HG02870 (cell line): Measurements from ENCODE around the gene PEPD.
"Not testable (repeated sequence)": the region's sequence is repeated elsewhere in the genome, so short reads cannot be mapped to it uniquely, and the experiment has no call there.

ENCODE experiments used
- ATAC-seq: cut with Tn5 transposase; IDR thresholded peaks from one replicate; pipeline ENCODE4 v1.9.1; 2021; ENCODE audit warnings: mild to moderate bottlenecking, moderate library complexity; ENCODE audit not compliant: unreplicated experiment

The PEPD gene

GRCh38 chr19:33479570-33479969, 42.0 kb downstream of the PEPD start:
- ATAC-seq = not testable (repeated sequence)

GRCh38 chr19:33477781-33478180, 43.8 kb downstream of the PEPD start:
- ATAC-seq = no peak

DNA sequence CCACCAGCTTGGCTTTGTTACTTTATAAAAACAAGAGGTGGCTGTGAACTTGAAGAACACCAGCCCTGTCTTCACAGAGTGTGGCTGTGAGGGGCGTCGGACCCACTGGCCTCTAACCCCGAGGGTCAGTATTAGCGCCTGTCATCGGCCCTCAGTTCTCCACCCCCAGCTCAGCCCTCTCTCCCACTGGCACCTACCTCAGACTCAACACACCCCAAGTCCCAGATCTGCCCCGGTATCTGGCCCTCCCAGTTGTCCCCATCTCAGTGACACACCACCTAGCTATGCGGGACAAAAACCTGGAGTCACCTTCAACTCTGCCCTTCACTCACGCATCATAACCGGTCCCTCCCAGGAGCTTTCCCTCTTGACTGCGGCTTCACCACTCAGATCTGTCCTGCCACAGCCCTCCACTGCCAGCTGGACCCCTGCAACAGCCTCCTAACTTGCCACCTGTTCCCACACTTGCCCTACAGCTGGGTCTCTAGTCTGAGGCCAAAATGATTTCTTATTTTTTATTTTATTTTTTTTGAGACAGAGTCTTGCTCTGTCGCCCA, 45.4 kb downstream of the PEPD start:
- ATAC-seq = no peak

DNA sequence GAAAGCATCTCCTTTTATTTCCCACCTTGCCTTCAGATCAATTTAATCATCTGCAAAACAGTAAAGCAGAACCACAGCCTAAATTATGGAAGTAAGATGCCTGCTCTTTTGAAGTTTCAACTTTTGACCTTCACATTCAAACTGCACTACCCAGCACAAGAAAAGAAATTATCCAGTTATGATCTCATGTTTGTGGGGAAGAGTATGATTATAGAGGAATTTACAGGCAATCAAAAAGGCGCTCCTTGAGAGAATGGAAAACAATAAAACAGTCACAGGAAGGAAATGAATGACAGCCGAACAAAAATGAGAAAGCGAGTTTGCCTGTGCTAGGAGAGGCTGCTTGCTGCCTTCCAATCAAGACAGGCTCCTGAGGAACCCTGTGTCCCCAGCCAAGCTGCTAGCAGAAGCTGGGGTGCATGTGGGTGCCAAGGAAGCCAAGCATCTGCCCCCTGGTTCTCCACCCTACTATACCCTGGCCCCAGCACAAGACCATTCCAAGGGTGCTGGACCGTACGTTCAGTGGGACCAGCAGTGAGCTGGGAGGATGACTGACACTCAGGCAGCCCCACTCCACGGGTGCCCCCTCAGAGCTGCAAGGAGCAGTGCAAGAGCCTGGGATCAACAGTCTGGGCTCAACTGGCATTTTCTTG, 47.8 kb downstream of the PEPD start:
- no peak for ATAC-seq

- ATAC-seq = no peak
These were observed 48.6 kb downstream of the PEPD start for GRCh38 chr19:33472691-33473652.

DNA sequence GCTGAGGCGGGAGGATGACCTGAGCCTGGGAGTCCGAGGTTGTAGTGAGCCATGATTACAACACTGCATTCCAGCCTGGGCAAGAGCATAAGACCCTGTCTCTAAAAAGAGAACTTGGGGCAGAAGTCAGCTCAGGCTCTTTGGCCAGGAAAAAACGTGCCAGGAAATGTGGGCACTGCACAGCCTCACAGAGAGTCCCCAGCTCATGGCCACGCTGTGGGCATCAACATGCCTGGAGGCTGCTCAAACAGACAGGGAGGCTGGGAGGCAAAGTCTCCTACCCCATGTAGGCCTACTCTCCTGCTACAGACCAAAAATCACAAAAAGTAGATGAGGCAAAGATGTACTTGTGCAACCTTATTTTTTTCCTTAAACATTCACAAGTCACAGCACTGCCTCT, 49.4 kb downstream of the PEPD start:
- no peak for ATAC-seq

- ATAC-seq = no peak
These were observed 50.2 kb downstream of the PEPD start for GRCh38 chr19:33471111-33471996.

DNA sequence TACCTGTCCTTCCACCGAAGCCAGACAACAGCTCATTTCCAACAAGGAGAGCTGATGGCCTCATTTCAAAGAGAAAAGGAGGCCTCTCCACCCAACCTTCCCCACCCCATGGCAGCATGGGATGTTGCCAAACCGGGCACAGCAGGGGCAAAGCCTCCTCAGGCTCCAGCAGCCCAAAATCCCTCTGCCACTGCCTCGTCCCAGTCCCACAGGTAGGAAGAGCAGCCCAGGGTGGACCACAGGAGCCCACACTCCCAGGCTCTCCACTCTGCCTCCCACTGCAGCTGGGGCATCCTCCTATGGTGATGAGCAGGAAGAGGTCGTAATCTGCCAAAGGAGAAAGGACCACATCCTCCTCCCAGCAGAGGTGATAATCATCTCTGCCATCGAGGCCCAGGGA, 50.9 kb downstream of the PEPD start:
- ATAC-seq = no peak

DNA sequence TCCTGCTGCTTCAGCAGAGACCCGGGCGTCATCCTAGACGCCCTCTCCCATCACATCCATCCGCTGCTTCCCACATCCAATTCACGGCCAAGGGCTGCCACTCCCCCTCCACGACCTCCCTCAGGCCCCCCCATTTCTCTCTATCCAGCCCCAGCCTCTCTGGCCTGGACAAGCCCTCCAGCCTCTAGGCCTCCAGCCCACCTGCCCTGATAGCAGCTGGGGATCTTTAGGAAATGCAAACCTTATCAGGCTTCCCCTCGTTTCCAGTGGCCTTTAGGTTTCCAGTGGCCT, 51.6 kb downstream of the PEPD start:
- no peak for ATAC-seq

- ATAC-seq = no peak
These were observed 52.2 kb downstream of the PEPD start for GRCh38 chr19:33469171-33470039.

DNA sequence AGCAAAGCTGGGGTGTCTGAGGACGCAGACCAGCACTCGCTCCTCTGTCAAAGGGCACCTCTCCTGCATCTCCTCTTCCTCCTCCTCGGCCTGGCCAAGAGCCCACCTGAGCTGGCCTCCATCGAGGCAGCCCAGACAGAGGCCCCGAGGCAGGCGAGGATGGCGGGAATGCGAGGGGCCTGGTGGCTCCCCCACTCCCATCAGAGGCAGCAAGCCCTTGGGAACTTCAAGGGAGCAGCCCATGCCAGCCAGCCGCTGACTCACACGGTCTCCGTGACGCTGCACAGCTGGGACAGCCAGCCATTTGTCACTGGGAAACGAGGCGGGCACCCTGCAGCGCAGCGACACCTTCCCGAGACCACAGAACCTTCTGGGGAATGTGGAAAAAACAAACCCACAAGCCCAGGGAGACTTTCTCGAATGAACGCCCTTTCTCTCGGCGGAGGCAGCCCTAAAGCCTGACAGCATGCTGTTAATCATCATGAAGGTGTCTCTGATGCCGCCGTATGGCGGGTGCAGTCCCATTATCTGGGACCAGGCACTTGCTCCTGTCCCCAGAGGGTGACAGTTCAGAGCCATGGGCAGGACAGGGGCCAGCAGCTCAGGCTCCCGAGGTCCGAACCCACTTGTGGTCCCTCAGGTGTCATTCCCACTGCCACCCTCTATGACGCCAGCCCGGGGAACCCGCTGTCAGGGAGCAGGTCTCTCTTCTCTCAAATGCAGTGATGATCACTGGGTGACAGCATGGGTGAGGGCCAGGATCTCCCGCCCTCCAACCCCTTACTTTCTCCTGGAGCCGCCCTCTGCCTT, 53.0 kb downstream of the PEPD start:
- no peak for ATAC-seq

- ATAC-seq = no peak
These were observed 53.7 kb downstream of the PEPD start for GRCh38 chr19:33467851-33468250.

- ATAC-seq = no peak
These were observed 55.8 kb downstream of the PEPD start for GRCh38 chr19:33465834-33466233.

GRCh38 chr19:33465371-33465770, 56.2 kb downstream of the PEPD start:
- ATAC-seq = no peak

DNA sequence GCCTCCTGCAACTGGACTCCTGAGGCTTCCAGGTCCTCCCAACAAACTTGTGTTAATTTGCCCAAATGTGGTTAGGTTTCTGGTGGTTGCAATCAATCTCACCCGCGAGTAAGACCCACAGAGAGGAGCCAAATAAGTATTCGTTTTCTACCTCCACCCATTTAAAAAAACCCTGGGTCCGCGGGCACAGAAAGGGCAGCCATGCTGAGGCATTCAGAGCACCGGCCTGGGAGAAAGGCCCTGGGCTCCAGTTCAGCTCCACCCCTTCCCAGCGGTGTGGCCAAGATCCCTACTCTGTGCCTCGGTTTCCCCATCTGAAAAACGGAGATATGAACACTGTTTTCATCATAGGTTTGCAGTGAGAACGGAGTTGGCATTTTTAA, 56.9 kb downstream of the PEPD start:
- ATAC-seq = no peak

DNA sequence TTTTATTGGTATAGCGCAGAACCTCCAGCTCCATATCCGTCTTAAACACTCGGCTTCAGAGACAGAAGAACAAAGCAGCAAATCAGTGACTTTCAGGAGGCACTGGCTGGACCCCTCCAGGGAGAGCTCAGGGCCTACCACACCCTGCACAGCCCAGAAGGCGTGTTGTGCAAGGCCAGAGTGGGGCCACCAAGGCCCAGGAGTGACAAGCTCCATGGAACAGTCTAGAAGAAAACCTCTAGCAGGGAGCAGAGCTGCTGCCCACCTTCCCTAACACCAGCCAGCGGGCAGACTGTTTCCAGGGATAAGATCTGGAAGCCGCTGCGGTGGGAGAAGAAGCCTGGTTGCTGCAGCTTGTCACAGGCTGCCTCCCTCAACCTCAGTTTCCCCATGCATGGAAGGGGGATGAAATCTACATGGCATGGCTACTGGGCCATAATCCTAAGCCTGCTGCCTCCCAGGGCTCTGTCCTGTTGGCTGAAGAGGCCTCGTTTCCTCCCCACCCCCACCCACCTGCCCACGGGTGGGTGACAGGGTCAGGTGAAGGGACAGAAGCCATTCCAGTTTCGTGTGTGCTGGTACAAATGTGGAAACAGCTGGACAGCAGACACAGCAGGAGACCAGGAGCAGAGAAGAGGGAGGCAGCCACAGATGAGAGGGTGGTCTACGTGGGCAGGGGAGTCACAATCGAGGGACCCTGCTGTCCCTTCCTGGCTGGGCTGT, 57.4 kb downstream of the PEPD start:
- ATAC-seq = no peak

GRCh38 chr19:33463199-33463598, 58.4 kb downstream of the PEPD start:
- no peak for ATAC-seq

DNA sequence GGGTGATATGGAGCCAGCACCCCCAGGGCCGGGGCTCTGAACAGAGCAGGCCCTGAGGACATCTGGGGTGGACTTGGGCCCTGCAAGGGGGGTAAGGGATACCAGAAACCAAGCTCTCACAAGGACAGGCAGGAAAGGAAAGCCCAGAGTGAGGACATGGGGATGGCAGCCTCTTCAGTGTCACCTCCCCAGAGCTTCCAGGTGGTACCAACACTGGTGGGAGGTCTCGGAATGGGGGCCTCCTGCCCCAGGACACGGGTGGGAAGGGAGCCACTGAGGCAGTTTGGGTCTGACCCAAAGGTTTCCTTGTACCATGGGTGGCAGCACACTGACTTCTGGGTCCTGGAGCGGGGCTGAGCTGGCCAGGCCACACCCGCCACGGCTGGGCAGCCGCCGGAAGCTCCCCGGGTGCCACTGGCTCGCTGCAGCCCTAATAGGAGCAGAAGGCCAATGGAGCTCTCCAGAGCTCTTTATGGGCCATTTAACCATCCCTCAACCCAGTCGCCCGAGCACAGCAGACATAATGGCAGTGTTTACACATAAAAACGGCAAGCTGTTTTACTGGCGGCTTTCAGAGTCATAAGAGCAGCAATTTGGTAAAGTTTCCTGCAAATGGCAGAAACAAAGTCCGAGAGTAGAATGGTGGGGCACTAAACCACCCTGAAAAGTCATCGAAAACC, 59.3 kb downstream of the PEPD start:
- ATAC-seq = no peak
